Activated naive CD4-positive, alpha-beta T cell treated with Interleukin-2 at 50 U/mL for 16 hours (primary cell): ENCODE measurements around the gene ITGA3.

Experiments used
- DNase-seq: peaks from one replicate; pipeline ENCODE4 v3.0.0-alpha.2; 2020

The ITGA3 gene

DNA sequence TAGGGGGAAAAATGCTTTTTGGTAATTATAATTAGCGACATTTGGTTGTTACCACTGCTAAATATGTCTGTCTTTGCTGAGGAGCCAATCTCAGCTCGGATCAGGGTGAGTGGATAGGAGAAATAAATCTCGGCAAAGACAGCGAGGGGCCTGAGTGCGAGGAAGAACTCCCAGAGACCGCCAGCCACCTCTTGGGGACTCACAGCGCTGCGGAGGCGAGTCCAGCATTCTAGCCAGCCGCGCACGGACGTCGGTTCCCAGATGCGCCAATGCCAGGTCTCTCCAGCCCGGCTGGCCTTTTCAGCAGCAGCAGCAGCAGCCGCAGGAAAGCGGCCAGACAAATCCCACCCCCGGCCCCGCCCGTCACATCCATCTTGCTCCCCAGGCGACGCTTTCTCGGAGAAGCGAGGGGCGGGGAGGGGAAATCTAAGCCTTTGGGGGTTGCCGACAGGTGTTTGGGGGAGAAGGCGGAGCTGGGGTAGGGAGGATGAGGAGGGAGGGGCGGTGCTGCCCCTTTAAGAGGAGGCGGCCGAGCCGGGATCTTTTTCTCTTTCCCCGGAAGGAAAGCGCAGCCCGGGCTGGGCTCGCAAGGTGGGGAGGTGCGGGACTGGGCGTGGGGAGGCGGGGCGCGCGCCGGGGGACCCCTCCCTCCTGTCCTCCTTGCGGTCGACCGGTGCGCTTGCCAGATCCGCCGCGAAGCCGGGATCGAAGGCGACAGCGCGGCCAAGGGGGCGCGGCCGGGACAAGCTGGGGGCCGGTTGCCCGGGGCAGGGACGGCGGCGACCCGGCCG lies at the start of gene ITGA3:
TSS of gene ITGA3 (plus strand) at position 685 of the 791 bp plus-strand sequence. CDS start 330 bp downstream, outside the sequence.
- peak; percentile 70 for DNase-seq

DNA sequence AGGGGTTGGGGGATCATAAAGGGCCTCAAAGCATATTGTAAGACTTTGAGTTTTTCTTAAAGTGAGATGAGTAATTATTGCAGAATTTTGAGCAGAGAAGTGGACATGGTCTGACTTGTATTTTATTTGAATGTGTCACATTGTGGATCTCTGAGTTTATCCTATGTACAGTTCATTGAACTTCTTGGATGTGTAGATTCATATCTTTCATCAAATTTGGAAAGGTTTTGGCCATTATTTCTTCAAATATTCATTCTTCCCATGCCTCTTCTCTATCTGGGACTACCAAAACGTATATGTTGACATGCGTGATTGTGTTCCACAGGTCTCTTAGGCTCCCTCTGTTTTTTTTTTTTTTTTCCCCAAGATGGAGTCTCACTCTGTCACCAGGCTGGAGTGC lies 46.6 kb upstream of the ITGA3 start:
- DNase-seq: no peak

DNA sequence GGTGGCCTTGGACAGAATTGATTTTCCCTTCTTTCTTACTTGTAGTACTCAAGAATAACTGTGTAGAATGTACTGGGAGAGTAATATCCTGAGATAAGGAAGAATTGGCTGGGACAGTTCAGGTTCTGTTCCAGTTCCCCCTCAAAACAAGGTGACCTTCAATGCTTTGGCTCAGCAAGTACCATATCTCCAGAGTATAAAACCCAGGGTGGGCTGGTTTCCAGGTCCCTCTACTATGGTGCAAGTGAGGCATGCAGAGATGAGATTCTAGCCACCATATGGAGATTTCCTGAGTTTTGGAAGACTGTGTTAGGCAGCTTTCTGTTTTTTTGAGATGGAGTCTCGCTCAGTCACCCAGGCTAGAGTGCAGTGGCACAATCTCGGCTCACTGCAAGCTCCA lies 42.8 kb upstream of the ITGA3 start:
- no peak for DNase-seq

DNA sequence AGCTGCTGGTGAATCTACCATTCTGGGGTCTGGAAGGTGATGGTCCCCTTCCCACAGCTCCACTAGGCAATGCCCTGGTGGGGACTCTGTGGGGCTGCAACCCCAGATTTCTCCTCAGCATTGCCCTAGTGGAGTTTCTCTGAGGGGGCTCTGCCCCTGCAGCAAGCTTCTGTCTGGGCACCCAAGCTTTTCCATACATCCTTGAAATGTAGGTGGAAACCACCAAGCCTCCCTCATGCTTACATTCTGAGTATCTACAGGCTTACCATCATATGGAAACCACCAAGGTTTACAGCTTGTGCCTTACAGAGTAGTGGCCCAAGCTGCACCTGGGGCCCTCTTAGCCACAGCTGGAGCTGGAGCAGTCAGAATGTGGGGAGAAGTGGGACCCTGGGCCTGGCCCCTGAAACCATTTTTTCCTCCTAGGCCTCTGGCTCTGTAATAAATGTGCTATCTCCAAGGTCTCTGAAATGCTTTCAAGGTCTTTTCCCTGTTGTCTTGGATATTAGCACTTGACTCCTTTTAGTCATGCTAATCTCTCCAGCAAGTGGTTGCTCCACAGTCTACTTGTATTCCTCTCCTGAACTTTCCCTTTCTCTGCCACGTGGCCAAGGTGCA lies 41.3 kb upstream of the ITGA3 start:
- no peak for DNase-seq

DNA sequence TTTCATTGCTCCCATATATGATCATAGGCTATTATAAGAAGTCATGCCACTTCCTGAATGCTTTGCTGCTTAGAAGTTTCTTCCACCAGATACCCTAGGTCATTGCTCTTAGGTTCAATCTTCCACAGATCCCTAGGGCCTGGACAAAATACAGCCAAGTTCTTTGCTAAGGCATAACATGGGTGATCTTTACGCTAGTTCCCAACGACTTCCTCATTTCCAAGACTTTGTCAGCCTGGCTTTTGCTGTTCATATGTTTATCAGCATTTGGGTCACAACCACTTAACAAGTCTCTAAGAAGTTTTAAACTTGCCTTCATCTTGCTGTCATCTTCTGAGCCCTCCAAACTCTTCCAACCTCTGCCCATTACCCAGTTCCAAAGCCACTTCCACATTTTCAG lies 40.8 kb upstream of the ITGA3 start:
- no peak for DNase-seq

DNA sequence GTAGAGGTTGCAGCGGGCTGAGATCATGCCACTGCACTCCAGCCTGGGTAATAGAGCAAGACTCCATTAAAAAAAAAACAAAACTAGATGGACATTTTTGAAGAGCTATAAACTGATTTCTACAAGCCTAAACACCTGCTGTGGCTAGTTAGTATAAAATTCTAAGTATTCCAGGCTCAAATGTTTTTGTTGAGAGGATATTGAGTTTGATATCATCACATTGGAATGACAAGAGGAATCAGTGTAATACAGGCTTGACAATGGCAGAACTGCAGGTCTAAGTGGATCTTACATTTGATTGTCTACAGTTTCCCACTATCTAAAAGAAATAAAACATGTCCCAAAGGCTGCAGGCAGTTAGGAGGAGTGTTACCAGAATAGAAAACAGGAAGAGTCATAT lies 37.0 kb upstream of the ITGA3 start:
- DNase-seq: no peak

DNA sequence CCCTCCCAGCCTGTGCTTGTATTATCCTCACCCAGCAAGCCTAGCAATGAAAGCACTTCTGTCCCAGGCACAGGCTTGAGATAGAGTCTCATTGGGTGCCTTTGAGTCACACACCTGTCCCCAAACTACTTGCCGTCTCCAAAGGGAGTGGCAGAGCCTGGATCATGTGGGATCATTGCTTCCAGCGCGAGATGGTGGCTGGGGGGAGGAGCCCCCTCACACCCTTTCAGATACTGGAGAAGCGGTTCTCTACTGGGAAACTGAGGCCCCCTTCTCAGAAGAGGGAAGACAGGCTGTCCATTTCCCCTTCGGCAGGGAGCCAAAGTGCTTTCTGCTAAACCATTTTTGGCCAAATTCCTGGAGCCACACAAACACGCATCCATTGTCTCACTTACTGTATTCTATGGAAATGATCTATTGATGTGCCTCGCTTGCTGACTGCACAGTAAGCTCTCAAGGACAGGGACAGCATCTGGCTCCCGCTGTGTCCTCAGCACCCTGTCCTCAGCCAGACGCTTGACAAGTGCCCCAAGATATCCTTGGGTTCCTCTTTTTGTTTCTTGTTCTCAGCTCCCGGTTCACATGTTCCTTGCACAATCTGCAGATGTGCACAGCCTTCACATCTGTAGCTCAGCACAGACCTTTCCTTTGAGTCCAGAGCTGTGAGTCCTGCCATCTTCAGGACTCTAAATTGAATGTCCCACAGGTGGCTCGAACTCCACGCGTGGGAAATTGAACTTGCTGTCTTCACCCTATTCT lies 34.9 kb upstream of the ITGA3 start:
- DNase-seq: no peak

DNA sequence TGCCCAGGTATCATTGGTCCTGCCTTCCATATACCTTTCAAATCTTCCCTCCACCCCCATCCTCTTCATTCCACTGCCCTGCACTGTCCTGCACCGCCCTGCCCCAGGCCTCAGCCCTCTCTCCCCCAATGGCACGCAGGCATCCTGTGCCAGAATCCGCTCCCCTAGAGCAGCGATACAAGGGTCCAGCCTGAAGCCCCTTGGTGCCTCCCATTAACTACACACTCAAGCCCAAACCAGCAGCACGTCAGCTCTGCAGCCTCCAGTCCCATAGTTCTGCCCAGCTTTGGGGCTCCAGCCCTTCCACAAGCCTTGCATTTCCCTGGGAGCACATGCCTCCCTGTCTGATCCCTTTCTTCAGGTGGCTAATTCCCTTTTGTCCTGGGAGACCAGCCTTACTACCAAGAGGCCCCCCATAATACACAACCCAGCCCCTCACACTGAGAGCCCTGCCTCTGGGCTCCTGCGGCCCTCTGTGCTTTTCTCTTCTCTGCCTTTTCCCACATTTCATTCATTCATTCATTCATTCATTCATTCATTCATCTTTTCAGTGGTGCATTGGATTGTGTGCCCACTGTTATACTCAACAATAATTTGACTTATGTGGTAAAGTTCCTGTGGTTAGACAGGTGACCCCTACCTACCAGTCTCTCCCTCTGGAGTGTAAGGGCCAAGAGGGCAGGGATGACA lies 34.1 kb upstream of the ITGA3 start:
- no peak for DNase-seq

DNA sequence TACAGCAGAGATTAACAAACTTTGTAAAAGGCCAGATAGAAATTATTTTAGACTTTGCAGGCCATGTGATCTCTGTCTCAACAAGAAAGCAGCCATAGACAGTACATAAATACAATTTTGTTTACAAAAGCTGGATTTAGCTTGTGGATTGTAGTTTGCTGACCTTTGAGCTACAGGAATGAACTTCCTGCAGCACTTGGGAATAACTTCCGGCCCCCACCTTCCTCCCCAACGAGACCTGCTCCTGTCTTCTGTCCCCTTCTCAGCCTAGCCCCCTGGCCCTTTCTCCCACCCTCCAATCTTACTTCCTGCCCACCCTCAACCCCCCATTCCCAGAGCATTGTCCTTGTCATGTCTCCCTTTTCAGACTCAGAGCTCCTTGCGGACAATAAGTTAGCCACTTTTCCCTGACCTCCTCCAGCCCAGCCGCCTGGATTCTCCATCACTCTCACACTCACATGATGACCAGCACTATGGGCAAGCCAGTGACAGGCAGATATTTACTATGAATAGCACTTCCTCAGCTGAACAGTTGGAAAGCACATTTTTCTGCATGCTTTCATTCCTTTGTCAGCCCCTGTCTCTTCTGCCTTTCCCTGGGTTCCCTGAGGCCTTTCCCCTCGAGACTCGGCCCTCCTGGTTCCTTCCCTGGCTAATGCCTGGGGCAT lies 33.3 kb upstream of the ITGA3 start:
- no peak for DNase-seq

DNA sequence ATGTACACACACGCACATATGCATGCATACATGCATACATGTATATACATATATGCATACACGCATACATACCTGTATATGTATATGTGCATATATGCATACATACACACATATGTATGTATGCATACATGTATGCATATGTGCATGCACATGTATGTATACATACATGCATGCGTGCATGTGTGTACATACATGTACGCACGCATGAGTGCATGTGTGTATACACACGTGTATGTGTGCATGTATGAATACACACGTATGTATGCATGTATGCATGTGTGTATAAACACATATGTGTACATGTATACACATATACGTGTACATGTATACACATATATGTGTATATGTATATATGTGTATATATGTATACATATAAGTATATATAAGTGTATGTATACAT lies 32.4 kb upstream of the ITGA3 start:
- no peak for DNase-seq

DNA sequence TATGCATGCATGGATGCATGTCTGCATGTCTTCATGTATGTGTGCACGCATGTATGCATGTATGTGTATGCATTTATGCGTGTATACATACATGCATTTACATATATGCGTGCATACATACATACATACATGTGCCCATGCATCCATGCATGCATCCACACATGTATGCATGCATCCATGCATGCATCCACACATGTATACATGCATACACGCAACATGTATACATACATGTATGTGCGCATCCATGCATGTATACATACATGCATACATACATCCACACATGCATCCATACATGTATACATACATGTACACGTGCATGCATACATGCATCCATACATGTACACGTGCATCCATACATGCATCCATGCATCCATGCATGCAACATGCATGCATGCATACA lies 31.1 kb upstream of the ITGA3 start:
- DNase-seq: no peak

DNA sequence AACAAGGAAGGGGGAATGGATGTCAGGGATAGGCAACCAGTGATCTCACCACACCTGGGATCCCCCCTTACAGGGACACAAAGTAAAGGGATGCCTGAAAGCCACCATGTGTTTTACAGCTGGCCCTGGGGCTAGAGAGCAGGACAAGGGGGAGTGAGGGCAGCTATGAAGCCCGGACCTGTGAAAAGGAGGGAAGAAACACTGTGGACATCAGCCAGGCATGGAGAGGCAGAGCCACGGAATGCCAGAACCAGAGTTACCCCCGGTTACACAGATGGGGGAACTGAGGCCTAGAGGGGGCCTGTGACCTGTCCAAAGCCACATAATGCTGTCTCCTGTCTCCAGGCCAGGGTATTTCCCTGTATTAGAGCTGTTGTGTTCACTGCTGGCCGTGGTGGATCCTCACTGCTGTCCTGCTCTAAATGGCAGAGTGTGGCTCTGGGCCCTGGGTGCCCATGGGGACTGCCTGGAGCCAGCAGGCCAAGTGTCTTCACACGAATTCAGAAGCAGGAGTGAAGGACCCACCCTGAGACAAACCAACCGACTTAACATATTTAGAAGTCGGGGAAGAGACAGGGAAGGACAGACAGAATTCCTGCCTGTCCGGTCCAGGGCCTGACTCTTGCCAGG lies 29.7 kb upstream of the ITGA3 start:
- no peak for DNase-seq

DNA sequence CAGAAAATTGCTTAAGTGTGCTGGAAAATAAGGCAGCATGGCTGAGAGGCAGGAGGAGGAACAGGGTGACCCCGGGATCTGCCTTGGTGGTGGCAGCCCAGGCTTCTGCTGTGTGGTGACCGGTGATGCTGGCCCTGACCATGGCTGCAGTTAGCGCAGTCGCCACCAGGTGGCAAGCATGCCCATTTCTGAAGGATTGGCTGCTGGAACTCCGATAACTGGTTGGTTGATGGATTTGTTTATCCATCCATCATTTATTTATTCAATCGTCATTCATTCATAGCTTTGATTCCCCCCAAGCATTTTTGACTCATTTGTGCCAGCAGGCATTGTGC lies 29.1 kb upstream of the ITGA3 start:
- DNase-seq: peak; percentile 85

DNA sequence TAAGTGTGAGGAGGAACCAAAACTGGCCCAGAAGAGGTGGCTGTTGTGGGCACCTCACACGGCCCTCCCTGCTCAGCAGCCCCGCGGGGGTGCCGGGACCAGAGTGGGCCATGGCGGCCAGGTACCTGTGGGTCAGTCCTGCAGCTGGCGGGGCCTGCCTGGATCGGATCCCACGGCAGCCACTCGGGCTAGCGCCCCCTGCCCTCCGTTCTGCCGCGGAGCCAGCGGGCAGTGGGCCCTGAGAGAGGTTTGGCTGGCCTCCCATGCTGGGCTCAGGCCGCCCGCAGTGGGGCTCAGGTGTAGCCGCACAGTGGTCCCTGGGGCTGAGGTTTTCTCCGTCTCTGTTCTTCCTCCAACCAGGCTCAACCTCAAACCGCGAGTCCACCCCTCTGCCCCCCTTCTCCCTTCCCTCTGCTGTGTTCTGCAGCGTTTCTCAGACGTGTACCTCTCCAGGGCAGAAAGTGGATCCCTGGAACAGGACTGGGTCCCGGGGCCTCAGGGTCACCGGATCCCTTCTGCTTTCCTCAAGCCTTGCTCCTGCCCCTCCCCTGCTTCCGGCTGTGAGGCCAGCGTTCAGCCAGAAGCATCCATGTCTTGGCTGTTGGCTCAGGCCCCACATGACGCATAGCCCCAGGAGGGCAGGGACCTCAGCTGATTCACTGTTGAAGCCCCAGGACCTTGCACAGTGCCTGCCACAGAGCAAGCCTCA lies 28.6 kb upstream of the ITGA3 start:
- no peak for DNase-seq

DNA sequence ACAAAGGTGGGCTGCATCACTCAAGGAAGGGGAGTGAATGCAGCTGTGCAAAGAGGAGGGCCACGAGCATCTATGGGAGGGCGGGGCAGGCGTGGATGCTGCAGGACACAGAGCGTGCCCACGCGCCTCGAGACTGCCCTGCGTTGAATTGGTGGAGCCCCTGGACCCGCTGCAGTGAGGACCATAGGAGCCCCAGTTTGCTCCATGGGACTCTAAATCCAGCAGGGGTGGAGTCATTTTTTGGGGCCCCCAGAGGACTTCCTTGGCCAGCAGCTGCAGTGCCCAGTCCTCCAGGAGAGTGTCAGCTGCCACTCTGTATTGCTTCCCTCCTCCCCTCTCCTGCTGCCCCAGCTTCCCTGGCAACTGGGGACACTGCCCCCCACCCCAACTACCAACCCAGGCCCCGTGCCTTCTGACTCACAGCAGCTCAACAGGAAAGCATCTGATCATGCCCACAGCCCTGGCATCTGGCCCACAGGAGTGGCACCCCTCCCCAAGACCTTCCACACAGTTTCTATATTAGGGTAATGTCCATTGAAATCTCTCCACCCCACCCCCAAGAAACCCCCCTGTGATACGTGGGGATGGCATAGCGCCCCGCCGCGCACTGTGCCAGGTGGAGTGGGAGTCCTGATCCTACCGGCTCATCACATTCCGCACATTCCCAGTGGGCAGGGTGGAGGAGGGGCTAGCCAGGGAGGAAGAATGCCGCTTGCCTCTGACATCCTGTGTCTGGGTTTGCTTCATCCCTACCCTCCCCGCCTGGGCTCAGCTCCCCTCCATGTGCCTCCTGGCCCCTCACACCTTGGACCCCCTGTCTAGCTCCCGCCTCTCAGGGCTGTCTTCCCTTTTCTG lies 27.8 kb upstream of the ITGA3 start:
- no peak for DNase-seq

DNA sequence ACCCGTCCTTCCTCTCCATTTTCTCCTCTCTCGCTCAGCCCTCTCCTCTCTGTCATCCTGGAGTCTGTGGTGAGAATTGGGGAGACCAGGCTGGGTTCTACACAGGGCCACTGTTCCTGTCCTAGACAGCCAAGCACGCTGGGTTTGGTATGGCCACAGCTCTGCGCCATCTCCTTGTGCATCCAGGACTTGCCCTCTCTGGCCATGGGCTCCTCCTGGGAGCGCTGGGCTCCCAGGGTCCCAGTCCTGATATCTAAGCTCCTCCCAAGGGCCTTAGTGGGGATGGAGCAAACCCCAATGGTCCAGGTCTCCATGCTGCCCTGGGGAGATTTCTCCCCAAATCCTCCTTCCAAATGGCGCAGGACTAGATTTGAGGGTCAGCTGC lies 27.2 kb upstream of the ITGA3 start:
- no peak for DNase-seq

DNA sequence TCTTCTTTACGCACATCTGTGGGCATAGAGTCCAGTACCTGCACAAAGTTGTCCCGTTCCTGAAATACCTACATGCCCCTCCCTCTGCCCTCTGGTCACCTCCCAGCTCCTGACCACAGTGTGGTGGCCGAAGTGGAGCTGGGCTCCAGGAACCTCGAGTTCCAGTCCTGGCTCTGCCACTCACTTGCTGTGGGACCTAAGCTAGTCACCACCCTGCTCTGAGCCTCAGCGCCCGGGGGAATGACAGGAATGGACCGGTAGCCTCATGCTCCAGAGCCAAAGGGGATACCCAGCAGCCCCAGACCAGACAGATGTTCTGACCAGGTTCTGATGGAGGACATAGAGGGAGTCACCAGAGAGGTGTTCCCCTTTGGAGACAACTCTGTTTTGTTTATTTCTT lies 26.7 kb upstream of the ITGA3 start:
- no peak for DNase-seq

DNA sequence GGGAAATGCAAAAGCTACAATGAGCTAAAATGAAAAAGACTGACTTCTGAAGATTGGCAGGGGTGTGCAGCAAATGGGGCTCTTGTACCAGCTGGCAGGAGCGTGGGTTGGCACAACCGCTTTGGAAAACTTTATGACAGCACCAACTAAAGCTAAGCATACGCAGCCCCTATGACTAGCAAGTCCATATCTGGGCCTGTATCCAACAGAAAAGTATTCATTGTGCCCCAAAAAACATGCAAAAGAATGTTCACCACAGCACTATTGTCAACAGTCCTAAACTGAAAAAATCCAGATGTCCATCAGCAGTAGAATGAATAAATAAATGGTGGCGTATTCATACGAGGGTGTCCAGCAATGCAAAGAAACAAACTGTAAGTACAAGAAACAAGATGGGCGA lies 22.6 kb upstream of the ITGA3 start:
- DNase-seq: no peak

DNA sequence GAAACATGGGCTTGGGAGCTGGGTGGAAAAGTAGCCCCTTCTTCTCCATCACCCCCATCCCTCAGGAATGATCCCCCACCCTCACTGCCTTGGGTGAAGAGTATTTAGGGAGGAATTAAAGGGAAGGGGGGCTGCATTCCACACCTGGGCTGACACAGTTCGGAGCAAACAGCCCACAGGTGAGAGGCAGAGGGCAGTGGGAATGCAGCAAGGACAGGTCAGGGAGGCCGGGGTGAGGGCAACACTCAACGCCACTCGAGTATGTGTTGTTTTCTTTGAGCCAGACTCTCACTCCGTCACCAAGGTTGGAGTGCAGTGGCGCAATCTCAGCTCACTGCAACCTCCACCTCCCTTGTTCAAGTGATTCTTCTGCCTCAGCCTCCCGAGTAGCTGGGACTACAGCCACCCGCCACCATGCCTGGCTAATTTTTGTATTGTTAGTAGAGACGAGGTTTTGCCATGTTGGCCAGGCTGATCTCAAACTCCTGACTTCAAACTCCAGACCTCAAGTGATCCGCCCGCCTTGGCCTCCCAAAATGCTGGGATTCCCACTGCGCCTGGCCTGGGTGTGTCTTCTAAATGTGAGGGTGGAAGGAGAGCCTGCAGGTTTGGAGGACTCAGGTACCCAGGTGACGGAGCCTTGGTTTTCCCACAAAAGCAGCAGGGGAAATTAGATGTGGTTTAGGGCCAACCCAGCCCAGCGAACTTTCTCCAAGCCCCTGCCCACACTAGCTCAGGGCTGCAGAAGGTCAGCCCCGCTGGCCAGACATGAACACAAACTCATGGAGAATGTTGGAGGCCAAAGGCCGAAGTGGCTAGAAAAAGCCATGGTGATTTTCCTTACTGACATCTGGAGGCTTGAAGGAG lies 21.2 kb upstream of the ITGA3 start:
- DNase-seq: no peak

DNA sequence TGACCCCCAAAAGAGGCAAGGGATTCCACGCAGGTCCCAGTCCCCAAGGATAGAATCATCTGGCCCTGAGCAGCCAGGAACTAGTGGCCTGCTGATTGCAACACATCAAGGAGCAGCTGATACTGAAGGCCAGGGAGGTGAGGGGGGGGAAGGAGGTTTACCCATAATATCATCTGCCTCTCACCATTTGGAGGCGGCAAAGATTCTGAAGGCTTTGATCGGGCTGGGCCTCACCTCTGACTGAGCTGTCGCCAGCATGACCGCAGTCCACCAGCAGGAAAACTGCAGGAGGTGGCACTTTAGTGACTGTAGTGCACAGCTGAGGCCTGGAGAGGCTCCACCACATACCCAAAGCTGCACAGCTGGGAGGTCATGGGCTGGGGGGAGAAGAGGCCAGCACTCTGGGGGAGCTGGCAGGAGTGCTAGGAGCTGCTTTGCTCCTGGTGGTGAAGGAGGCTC lies 20.5 kb upstream of the ITGA3 start:
- no peak for DNase-seq
